ENCODE results near the gene CD72. TPM values are rescaled to one million over a fixed set of nuclear protein-coding genes. Genes with fewer than 3 reads are reported as not detected.

CD72 gene
- total and polyA plus RNA-seq, 4 donors, result 2.0 to 5.7 (median 3.5) TPM

DNA sequence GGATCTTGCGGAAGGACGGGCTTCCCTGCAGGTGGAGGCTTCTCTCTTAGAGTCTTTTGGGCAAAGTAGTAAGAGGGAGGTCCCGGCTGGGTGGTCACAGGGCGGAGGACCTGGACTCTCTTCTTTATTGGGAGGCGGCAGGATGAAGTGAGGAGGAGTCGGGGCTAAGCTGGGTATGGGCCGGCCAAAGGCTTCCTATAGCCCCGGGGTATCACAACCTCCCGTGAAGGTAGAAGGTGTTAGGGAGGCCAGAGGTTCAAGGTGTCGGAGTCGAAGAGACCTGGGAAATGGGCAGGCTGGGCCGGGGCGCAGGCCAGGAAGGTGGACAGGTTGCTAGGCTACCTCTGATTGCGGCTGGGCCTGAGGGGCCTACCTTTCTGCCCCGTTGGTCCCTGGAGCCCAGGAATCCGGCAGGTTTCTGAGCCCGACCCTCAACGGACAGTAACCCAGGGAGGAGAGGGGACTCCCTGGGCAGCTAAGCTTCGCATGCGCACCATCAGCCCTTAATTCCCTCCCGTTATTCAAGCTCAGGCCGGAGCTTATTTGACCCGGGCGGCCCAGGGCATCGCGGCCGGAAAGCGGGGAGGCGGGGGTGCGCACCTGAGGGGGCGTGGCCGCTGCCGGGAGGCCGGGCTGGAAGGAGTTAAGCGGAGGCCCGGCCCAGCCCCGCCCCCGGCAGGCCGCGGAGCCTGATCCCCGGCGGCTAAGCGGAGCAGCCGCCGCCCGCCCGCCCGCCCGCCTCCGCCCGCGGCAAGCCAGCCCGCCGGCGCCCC, 13.4 kb downstream of the CD72 start, which contains the start of gene TESK1:
Gene TESK1 (plus strand): TSS at position 685 of the 773 bp plus-strand sequence. CDS start 358 bp downstream, outside the sequence.
- H3K4me3 ChIP-seq (ENCODE audit: low read depth in 1 of 3, low read length in 3 of 3), result peak within 1 kb of the TSS; percentile 84 to 94 (median 88)
- H3K9me3 ChIP-seq (ENCODE audit: control insufficient read depth in 4 of 4, low read length in 3 of 4), result no peaks in the 10 kb centered on the region
- H3K4me1 ChIP-seq (ENCODE audit: control insufficient read depth in 4 of 4, insufficient read depth in 4 of 4, low read length in 3 of 4), result peaks cover 7 to 35% (median 23%) of the 10 kb centered on the region in 4 donors
- no peaks in the 10 kb centered on the region for H3K27me3 ChIP-seq (ENCODE audit: control insufficient read depth in 4 of 4, insufficient read depth in 4 of 4, low read length in 3 of 4)
- under 1% methylated on average over 55 of the region's 55 CpGs for WGBS
- H3K27ac ChIP-seq (ENCODE audit: low read depth in 1 of 2, low read length in 2 of 2), result peak within 1 kb of the TSS; percentile 91 to 94
- peak; percentile 80 for DNase-seq (ENCODE audit: low spot score)
- H3K36me3 ChIP-seq (ENCODE audit: control insufficient read depth in 4 of 4, insufficient read depth in 3 of 4, low read depth in 1 of 4, low read length in 3 of 4), result peaks cover 3 to 15% (median 7%) of the 10 kb centered on the region in 4 donors
- H3K9ac ChIP-seq (ENCODE audit: low read depth in 1 of 2, low read length in 2 of 2), result peak within 1 kb of the TSS; percentile 72 to 83
- peak in 1 of 2 donors; percentile 22 for TF ChIP-seq GABPA (IDR thresholded peaks at IDR 0.05 in 1 of 2, conservative IDR thresholded peaks at IDR 0.05 in 1 of 2)
- TF ChIP-seq, protein P1, sequence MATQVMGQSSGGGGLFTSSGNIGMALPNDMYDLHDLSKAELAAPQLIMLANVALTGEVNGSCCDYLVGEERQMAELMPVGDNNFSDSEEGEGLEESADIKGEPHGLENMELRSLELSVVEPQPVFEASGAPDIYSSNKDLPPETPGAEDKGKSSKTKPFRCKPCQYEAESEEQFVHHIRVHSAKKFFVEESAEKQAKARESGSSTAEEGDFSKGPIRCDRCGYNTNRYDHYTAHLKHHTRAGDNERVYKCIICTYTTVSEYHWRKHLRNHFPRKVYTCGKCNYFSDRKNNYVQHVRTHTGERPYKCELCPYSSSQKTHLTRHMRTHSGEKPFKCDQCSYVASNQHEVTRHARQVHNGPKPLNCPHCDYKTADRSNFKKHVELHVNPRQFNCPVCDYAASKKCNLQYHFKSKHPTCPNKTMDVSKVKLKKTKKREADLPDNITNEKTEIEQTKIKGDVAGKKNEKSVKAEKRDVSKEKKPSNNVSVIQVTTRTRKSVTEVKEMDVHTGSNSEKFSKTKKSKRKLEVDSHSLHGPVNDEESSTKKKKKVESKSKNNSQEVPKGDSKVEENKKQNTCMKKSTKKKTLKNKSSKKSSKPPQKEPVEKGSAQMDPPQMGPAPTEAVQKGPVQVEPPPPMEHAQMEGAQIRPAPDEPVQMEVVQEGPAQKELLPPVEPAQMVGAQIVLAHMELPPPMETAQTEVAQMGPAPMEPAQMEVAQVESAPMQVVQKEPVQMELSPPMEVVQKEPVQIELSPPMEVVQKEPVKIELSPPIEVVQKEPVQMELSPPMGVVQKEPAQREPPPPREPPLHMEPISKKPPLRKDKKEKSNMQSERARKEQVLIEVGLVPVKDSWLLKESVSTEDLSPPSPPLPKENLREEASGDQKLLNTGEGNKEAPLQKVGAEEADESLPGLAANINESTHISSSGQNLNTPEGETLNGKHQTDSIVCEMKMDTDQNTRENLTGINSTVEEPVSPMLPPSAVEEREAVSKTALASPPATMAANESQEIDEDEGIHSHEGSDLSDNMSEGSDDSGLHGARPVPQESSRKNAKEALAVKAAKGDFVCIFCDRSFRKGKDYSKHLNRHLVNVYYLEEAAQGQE (IDR thresholded peaks at IDR 0.05), result no peak
- TF ChIP-seq, protein P2, sequence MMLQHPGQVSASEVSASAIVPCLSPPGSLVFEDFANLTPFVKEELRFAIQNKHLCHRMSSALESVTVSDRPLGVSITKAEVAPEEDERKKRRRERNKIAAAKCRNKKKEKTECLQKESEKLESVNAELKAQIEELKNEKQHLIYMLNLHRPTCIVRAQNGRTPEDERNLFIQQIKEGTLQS (IDR thresholded peaks at IDR 0.05), result no peak

DNA sequence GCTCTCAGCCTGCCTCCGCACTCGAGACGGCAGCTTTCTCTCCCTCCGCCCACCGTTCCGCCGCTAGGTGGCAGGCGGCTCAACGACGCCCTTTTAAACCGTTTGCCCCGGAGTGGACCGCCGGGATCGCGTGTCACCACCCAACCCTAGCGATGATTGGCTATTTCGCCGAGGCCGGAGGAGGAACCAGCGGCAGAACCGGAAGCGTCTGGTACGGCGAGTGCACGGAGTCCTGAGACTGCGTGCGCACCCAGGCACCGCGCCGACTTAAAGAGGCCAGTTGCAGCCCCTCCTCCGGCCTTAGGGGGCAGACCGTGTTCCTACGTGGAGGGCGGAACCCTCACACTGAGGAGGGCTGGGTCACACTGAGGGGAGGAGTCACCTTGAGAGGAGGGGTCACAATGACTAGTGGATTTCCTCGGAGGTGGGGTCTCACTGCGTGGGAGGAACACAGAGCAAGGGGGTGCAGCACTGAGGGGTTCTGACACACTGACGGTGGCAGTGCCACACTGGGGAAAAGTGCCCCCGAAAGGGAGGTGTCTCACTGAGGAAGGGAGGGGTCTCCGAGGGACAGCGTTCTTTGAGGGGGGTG, 14.1 kb downstream of the CD72 start:
- peak overlapping the region; percentile 84 to 94 (median 88) for H3K4me3 ChIP-seq (ENCODE audit: low read depth in 1 of 3, low read length in 3 of 3)
- WGBS, result under 1% methylated on average over 41 of the region's 41 CpGs
- no peaks in the 10 kb centered on the region for H3K9me3 ChIP-seq (ENCODE audit: control insufficient read depth in 4 of 4, low read length in 3 of 4)
- H3K27ac ChIP-seq (ENCODE audit: low read depth in 1 of 2, low read length in 2 of 2), result peak overlapping the region; percentile 91 to 94
- H3K4me1 ChIP-seq (ENCODE audit: control insufficient read depth in 4 of 4, insufficient read depth in 4 of 4, low read length in 3 of 4), result peaks cover 7 to 38% (median 24%) of the 10 kb centered on the region in 4 donors
- DNase-seq (ENCODE audit: low spot score), result peak; percentile 98
- peaks cover 3 to 8% (median 5%) of the 10 kb centered on the region in 4 donors for H3K36me3 ChIP-seq (ENCODE audit: control insufficient read depth in 4 of 4, insufficient read depth in 3 of 4, low read depth in 1 of 4, low read length in 3 of 4)
- peak overlapping the region; percentile 72 to 83 for H3K9ac ChIP-seq (ENCODE audit: low read depth in 1 of 2, low read length in 2 of 2)
- TF ChIP-seq, protein P1 (IDR thresholded peaks at IDR 0.05), result peak; percentile 79
- TF ChIP-seq RAD21 (IDR thresholded peaks at IDR 0.05) (peak; percentile 79 to 85), HNF4G (IDR thresholded peaks at IDR 0.05) (peak; percentile 14), RXRA (IDR thresholded peaks at IDR 0.05) (peak; percentile 71 to 79), NR2F2 (IDR thresholded peaks at IDR 0.05) (peak; percentile 71), SP1 (IDR thresholded peaks at IDR 0.05) (peak; percentile 86), TAF1 (conservative IDR thresholded peaks at IDR 0.05) (no peak), YY1 (IDR thresholded peaks at IDR 0.05) (peak; percentile 84), FOXA2 (IDR thresholded peaks at IDR 0.05) (no peak), HNF4A (conservative IDR thresholded peaks at IDR 0.05) (peak; percentile 48 to 60), JUND (IDR thresholded peaks at IDR 0.05) (peak; percentile 46 to 60), EGR1 (IDR thresholded peaks at IDR 0.05; ENCODE audit: low read depth in 2 of 2) (peak; percentile 74 to 89), FOXA1 (IDR thresholded peaks at IDR 0.05) (peak; percentile 25), GABPA (IDR thresholded peaks at IDR 0.05 in 1 of 2, conservative IDR thresholded peaks at IDR 0.05 in 1 of 2) (peak; percentile 62 to 92)
- TF ChIP-seq, protein P2 (IDR thresholded peaks at IDR 0.05), result no peak
- TF ChIP-seq, protein P3, sequence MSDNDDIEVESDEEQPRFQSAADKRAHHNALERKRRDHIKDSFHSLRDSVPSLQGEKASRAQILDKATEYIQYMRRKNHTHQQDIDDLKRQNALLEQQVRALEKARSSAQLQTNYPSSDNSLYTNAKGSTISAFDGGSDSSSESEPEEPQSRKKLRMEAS (IDR thresholded peaks at IDR 0.05), result peak; percentile 92
- TF ChIP-seq, protein P4, sequence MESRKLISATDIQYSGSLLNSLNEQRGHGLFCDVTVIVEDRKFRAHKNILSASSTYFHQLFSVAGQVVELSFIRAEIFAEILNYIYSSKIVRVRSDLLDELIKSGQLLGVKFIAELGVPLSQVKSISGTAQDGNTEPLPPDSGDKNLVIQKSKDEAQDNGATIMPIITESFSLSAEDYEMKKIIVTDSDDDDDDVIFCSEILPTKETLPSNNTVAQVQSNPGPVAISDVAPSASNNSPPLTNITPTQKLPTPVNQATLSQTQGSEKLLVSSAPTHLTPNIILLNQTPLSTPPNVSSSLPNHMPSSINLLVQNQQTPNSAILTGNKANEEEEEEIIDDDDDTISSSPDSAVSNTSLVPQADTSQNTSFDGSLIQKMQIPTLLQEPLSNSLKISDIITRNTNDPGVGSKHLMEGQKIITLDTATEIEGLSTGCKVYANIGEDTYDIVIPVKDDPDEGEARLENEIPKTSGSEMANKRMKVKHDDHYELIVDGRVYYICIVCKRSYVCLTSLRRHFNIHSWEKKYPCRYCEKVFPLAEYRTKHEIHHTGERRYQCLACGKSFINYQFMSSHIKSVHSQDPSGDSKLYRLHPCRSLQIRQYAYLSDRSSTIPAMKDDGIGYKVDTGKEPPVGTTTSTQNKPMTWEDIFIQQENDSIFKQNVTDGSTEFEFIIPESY (IDR thresholded peaks at IDR 0.05), result peak; percentile 63
- TF ChIP-seq, protein P5, sequence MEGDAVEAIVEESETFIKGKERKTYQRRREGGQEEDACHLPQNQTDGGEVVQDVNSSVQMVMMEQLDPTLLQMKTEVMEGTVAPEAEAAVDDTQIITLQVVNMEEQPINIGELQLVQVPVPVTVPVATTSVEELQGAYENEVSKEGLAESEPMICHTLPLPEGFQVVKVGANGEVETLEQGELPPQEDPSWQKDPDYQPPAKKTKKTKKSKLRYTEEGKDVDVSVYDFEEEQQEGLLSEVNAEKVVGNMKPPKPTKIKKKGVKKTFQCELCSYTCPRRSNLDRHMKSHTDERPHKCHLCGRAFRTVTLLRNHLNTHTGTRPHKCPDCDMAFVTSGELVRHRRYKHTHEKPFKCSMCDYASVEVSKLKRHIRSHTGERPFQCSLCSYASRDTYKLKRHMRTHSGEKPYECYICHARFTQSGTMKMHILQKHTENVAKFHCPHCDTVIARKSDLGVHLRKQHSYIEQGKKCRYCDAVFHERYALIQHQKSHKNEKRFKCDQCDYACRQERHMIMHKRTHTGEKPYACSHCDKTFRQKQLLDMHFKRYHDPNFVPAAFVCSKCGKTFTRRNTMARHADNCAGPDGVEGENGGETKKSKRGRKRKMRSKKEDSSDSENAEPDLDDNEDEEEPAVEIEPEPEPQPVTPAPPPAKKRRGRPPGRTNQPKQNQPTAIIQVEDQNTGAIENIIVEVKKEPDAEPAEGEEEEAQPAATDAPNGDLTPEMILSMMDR (IDR thresholded peaks at IDR 0.05; ENCODE audit: low read depth, low read length, missing input control), result peak; percentile 74
- no peaks in the 10 kb centered on the region for H3K27me3 ChIP-seq (ENCODE audit: control insufficient read depth in 4 of 4, insufficient read depth in 4 of 4, low read length in 3 of 4)

Measured in liver (tissue), 9 donors.